ENCODE measurements around the gene C1orf105.

The C1orf105 gene

GRCh38 chr1:172394141-172394751 is 26.2 kb upstream of the C1orf105 start:
- DNase-seq (ENCODE audit: low read depth, low spot score) = peak; percentile 23
- H3K4me3 ChIP-seq (ENCODE audit: low read length) = no peak overlapping the region

- H3K4me3 ChIP-seq (ENCODE audit: low read length) = no peak overlapping the region
These were observed 25.7 kb upstream of the C1orf105 start for GRCh38 chr1:172394811-172395210.

GRCh38 chr1:172395576-172395975 is 24.9 kb upstream of the C1orf105 start:
- DNase-seq (ENCODE audit: low read depth, low spot score) = no peak
- no peak overlapping the region for H3K4me3 ChIP-seq (ENCODE audit: low read length)

More at GRCh38 chr1:172394811-172395210, 25.7 kb upstream of the C1orf105 start:
- no peak for DNase-seq (ENCODE audit: low read depth, low spot score)

- DNase-seq (ENCODE audit: low read depth, low spot score) = no peak
- H3K4me3 ChIP-seq (ENCODE audit: low read length) = no peak overlapping the region
These were observed 23.3 kb upstream of the C1orf105 start for GRCh38 chr1:172397221-172397620.

GRCh38 chr1:172397633-172398032 is 22.9 kb upstream of the C1orf105 start:
- no peak overlapping the region for H3K4me3 ChIP-seq (ENCODE audit: low read length)
- DNase-seq (ENCODE audit: low read depth, low spot score) = no peak

GRCh38 chr1:172398193-172398592 is 22.3 kb upstream of the C1orf105 start:
- H3K4me3 ChIP-seq (ENCODE audit: low read length) = no peak overlapping the region
- DNase-seq (ENCODE audit: low read depth, low spot score) = no peak

GRCh38 chr1:172398970-172399755 is 21.3 kb upstream of the C1orf105 start:
- DNase-seq (ENCODE audit: low read depth, low spot score) = no peak
- H3K4me3 ChIP-seq (ENCODE audit: low read length) = no peak overlapping the region

DNA sequence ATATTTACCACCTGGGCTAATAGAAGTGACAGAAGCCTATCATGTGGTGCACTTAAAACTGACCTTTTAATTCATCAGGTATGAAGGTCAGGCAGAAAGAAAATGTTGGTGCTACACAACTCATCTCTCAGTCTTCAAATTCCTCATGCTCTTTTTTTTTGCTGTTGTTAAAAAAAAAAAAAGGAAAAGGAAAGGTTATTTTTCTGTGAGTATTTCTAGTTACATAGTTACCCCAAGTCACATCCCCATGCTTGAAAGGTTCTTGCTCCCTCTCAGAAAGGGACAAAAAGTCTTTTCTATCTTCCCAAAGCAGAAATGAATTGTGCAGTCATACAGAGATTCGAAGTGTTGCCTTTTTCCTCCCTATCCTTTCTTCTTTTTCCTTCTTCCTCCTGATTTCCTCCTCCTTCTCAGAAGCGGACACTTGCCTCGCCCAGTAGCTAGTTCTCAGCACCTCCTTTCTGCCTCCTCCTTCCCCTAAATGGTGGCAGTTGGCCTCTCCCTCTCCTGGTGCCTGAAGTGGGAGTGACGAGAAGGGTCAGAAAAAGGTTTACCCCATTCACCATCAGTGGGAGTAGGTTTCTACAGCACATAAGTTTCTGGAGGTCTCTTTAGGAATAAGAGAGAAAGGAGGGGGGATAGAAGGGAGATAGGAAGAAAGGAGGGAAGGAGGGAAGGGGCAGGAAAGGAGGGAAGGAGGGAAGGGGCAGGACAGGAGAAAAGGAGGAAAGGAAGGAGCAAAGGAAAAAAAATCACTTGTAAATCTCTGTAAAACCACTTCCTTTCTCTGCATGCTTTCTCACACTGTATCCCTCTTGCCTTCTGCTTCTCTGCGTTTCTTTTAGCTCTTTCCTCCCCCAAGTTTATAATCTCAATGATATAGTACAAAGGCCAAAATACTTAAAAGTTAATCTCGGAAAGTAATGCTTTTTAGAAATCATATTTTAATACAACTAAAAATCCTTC is 20.4 kb upstream of the C1orf105 start:
- H3K4me3 ChIP-seq (ENCODE audit: low read length) = no peak overlapping the region
- DNase-seq (ENCODE audit: low read depth, low spot score) = no peak

- no peak overlapping the region for H3K4me3 ChIP-seq (ENCODE audit: low read length)
- no peak for DNase-seq (ENCODE audit: low read depth, low spot score)
These were observed 19.8 kb upstream of the C1orf105 start for GRCh38 chr1:172400722-172401105.

- H3K4me3 ChIP-seq (ENCODE audit: low read length) = no peak overlapping the region
- DNase-seq (ENCODE audit: low read depth, low spot score) = no peak
These were observed 19.0 kb upstream of the C1orf105 start for GRCh38 chr1:172401477-172401876.

GRCh38 chr1:172401892-172402291 is 18.6 kb upstream of the C1orf105 start:
- DNase-seq (ENCODE audit: low read depth, low spot score) = no peak
- no peak overlapping the region for H3K4me3 ChIP-seq (ENCODE audit: low read length)

DNA sequence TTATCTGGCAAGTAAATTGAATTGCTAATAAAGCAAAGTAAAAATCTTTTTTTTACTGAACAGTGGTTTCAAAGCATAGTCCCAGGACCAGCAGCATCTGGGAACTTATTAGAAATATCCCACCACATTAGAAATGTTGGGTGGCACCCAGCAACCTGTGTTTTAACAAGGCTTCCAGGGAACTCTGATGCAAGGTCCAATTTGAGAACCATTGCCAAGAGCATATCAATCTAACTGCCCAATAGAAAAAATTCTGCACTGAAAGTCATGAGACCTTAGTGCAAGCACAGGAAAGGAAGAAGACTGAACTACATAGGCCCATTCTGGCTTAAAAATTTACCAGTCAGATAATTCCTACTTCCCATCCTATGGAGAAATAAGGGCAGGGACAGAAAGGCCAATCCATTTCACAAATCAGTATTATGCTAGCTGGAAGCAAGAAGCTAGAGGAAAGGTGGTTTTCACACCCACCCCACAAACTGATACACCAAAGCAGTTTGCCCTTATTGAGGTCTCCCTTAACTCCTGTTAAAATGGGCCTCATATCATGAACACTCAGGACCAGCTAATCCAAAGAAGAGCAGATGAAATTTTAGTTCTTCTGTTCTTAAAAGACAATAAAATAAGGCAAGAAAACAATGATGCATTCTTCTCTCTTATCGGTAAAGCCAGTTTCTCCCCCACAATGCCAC is 17.5 kb upstream of the C1orf105 start:
- no peak for DNase-seq (ENCODE audit: low read depth, low spot score)
- no peak overlapping the region for H3K4me3 ChIP-seq (ENCODE audit: low read length)

- no peak for DNase-seq (ENCODE audit: low read depth, low spot score)
These were observed 16.4 kb upstream of the C1orf105 start for GRCh38 chr1:172404121-172404520.

DNA sequence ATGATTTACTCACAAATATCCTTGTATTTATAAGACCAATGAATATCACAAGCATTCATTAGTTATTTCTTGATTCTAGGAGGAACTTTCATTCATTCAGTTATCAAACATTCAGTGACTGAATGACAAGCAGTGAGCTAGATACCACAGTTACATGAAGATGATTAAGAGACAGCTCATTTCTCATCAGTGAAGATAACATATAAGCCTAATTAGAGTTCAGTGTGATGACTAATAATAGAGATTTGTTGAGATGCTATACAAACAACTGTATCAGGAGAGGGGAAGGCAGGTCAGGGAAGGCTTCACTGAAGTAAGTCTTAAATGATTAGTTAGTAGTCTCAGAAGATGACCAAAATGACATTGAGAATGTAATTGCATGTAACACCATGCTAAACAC is 14.6 kb upstream of the C1orf105 start:
- no peak overlapping the region for H3K4me3 ChIP-seq (ENCODE audit: low read length)
- DNase-seq (ENCODE audit: low read depth, low spot score) = no peak

More at GRCh38 chr1:172404121-172404520, 16.4 kb upstream of the C1orf105 start:
- H3K4me3 ChIP-seq (ENCODE audit: low read length) = no peak overlapping the region

GRCh38 chr1:172406968-172407367 is 13.5 kb upstream of the C1orf105 start:
- no peak for DNase-seq (ENCODE audit: low read depth, low spot score)
- H3K4me3 ChIP-seq (ENCODE audit: low read length) = no peak overlapping the region

- DNase-seq (ENCODE audit: low read depth, low spot score) = no peak
- H3K4me3 ChIP-seq (ENCODE audit: low read length) = no peak overlapping the region
These were observed 11.5 kb upstream of the C1orf105 start for GRCh38 chr1:172408958-172409357.

- DNase-seq (ENCODE audit: low read depth, low spot score) = no peak
- no peak overlapping the region for H3K4me3 ChIP-seq (ENCODE audit: low read length)
These were observed 10.5 kb upstream of the C1orf105 start for GRCh38 chr1:172410027-172410426.

DNA sequence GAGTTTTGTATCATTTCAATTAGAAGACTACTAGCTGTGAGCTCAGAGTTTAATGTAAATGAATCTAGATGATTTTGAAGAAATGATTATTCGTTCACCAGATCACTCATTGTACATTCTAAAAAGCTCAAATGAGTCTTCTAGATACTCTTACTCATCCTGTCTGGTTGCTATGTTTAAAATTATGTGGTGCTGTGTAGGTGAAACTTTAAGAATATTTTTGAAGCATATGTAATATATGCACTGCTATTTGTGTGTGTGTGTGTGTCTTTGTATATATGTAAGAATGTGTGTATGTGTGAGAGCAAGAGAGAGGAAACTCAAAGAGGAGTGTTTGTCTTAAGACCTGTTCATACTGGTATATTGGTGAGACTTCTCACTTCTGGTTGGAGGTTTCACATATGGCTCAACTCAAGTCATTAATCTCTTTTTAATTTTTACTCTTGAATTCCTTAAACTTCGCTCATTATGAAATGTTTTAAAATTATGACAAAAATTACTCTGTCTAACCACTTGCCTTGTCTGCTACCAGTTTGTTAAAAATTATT is 8.6 kb upstream of the C1orf105 start:
- no peak for DNase-seq (ENCODE audit: low read depth, low spot score)
- H3K4me3 ChIP-seq (ENCODE audit: low read length) = no peak overlapping the region

- DNase-seq (ENCODE audit: low read depth, low spot score) = no peak
- no peak overlapping the region for H3K4me3 ChIP-seq (ENCODE audit: low read length)
These were observed 6.2 kb upstream of the C1orf105 start for GRCh38 chr1:172414331-172414730.

Data from Jurkat, Clone E6-1 (cell line).